IgD-negative memory B cell (primary cell): Measurements from ENCODE around the gene TRPM3. TPM values are rescaled to one million over a fixed set of nuclear protein-coding genes. Genes with fewer than 3 reads are reported as not detected.

ENCODE experiments used
- H3K27ac Mint-ChIP-seq, 3 donors: one replicate each; pipeline ENCODE4 v1.8.0; 2020 to 2022; ENCODE audit warnings: mild to moderate bottlenecking in 3 of 3, mixed read lengths in 3 of 3, moderate library complexity in 1 of 3
- H3K27me3 Mint-ChIP-seq: one replicate; pipeline ENCODE4 v1.8.0; 2021; ENCODE audit warnings: mixed read lengths
- H3K36me3 Mint-ChIP-seq: one replicate; pipeline ENCODE4 v1.8.0; 2020; ENCODE audit warnings: mild to moderate bottlenecking, mixed read lengths
- H3K4me1 Mint-ChIP-seq, 3 donors: one replicate each; pipeline ENCODE4 v1.8.0; 2020 to 2022; ENCODE audit warnings: mixed read lengths in 3 of 3, mild to moderate bottlenecking in 1 of 3
- H3K4me3 Mint-ChIP-seq, 4 donors: one replicate each; pipeline ENCODE4 v1.8.0; 2020 to 2022; ENCODE audit warnings: mild to moderate bottlenecking in 4 of 4, mixed read lengths in 4 of 4, moderate library complexity in 3 of 4
- H3K9me3 Mint-ChIP-seq, 3 donors: one replicate each; pipeline ENCODE4 v1.8.0; 2020 to 2021; ENCODE audit warnings: mixed read lengths in 3 of 3, mild to moderate bottlenecking in 1 of 3
- polyA plus RNA-seq: library from polyadenylated mRNA; unstranded; fragments of 300-500 nt; fragmentation: Illumina TruSeq; gene quantifications from one replicate; pipeline ENCODE4 v1.2.3, GENCODE V29; 2021

TRPM3 gene
- polyA plus RNA-seq, 1 donor from 2014 or later, result not detected

DNA sequence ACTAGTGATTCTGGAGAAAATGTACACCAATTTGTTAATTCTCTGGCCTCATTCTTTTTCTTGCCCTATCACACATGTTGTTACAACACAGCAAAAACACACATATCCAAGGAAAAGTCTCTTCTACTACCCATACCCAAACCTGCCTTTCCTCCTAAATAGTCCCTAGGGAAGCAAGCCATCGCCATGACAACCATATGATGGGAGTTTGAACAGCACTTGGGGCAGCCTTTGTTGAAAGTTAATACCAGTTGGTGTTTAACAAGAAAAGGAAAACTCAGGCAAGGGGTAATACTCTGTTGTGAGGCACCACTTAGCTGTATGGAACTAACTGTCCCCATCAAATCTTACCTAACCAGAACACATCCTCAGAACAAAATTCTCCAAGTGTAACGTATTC, 1.7 kb downstream of the TRPM3 start:
- Mint-ChIP-seq H3K4me3 (no peak overlapping the region), H3K9me3 (peaks cover 0 to 1% (median 0%) of the 10 kb centered on the region in 3 donors), H3K27me3 (peaks cover 11% of the 10 kb centered on the region), H3K36me3 (no peaks in the 10 kb centered on the region), H3K4me1 (no peaks in the 10 kb centered on the region), H3K27ac (no peak overlapping the region)

DNA sequence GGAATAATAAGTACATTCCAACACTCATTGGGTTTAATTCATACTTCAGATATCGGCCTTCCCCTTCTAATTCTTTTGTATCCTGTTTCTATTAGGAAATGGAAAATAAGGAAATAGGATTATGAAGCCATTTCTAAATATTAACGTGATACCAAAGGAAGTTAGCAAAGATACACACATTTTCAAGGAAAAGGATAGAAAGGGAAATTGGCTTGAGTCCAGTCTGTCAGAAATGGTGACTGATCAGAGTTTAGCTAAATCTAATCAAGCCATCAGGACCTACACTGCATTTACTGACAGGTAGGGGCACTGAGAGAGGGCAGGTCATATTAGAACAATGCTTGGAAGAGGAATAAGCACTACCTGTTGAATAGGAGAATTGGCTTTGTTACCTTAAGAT, 3.1 kb downstream of the TRPM3 start:
- H3K27ac Mint-ChIP-seq, result no peak overlapping the region
- peaks cover 0 to 1% (median 0%) of the 10 kb centered on the region in 3 donors for H3K9me3 Mint-ChIP-seq
- no peak overlapping the region for H3K4me3 Mint-ChIP-seq
- H3K36me3 Mint-ChIP-seq, result no peaks in the 10 kb centered on the region
- peaks cover 11% of the 10 kb centered on the region for H3K27me3 Mint-ChIP-seq
- no peaks in the 10 kb centered on the region for H3K4me1 Mint-ChIP-seq

DNA sequence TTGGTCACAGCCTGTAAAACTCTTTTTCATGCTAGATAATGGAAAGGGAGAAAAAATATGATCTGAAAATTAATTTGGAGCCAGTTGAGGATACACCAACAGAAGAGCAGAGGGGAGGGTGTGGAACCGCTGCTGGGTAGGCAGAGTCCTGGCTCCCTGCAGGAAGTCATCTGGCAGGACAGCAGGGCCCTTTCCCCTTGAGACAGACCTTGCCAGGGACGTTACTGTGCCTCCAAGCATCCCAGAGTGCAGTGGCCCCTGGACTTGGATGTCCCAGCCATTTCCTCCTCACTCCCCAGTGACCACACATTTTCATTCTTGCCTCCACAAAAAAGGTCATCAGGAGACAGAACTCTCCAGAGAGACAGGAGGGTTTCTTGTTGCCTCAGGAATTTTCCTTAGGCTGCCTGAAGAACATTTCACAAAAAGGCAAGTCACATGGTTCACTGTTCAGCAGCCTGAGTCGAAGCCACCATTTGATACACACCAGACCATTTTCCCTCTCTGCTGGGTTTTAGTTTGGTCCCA, 5.9 kb downstream of the TRPM3 start:
- Mint-ChIP-seq H3K27me3 (peaks cover 4% of the 10 kb centered on the region), H3K4me1 (no peaks in the 10 kb centered on the region), H3K9me3 (peaks cover 0 to 1% (median 0%) of the 10 kb centered on the region in 3 donors), H3K36me3 (no peaks in the 10 kb centered on the region), H3K4me3 (no peak overlapping the region), H3K27ac (no peak overlapping the region)

DNA sequence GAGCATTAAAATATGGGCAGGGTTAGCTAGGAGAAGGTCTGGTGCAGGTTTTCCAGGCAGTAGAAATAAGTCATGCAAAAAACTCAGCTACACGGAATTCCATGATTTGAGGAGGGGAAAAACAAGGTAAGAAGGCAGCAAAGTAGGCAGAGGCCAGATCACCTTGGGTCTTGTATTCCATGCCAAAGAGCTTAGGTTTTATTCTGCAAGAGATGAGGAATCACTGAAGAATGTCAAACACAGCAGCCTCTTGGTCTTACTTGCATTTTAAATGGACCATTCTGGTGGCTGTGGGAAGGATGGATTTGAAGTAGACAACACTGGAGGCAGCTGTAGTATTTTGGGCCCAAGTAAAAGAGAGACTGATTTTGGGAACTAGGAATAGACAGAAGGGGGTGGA, 8.6 kb downstream of the TRPM3 start:
- H3K4me3 Mint-ChIP-seq, result no peak overlapping the region
- no peaks in the 10 kb centered on the region for H3K36me3 Mint-ChIP-seq
- no peaks in the 10 kb centered on the region for H3K27me3 Mint-ChIP-seq
- peaks cover 0 to 2% (median 0%) of the 10 kb centered on the region in 3 donors for H3K9me3 Mint-ChIP-seq
- H3K4me1 Mint-ChIP-seq, result no peaks in the 10 kb centered on the region
- no peak overlapping the region for H3K27ac Mint-ChIP-seq

DNA sequence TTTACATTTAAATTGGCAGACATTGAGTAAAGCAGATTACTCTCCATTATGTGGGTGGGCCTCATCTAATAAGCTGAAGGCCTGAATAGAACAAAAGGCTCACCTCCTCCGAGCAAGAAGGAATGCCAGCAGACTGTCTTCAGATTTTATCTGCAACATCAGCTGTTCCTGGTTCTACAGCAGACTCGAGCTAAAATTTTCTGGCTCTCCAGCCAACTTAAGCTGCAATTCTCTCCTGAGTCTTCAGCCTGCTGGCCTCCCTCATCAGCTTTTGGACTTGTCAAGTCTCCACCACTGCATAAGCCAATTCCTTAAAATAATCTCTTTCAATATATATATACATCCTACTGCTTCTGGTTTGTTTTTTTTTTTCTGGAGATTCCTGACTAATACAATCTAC, 12.5 kb downstream of the TRPM3 start:
- Mint-ChIP-seq H3K27me3 (no peaks in the 10 kb centered on the region), H3K27ac (no peak overlapping the region), H3K36me3 (no peaks in the 10 kb centered on the region), H3K9me3 (peaks cover 0 to 3% (median 2%) of the 10 kb centered on the region in 3 donors), H3K4me3 (no peak overlapping the region), H3K4me1 (no peaks in the 10 kb centered on the region)

DNA sequence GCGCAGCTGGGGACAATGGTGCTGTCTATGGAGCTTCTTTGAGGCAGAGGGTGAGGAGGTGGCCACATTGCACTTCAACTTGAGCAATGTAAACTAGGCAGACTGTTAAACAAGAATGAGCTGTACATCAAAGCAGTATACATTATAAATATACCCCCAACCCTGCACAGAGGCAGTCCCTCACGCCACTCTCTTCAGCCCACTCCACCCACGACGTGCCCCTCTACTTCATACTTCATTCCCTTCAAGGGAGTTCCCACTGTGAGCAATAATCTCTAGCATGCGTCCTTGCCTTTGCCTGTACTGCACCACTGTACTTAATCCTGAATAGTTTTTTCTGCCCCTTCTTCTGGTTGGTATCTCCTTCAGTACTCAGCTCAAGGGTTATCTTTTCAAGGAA, 14.4 kb downstream of the TRPM3 start:
- Mint-ChIP-seq H3K27ac (no peak overlapping the region), H3K36me3 (no peaks in the 10 kb centered on the region), H3K4me1 (no peaks in the 10 kb centered on the region), H3K4me3 (no peak overlapping the region), H3K27me3 (no peaks in the 10 kb centered on the region), H3K9me3 (peaks cover 0 to 3% (median 2%) of the 10 kb centered on the region in 3 donors)

DNA sequence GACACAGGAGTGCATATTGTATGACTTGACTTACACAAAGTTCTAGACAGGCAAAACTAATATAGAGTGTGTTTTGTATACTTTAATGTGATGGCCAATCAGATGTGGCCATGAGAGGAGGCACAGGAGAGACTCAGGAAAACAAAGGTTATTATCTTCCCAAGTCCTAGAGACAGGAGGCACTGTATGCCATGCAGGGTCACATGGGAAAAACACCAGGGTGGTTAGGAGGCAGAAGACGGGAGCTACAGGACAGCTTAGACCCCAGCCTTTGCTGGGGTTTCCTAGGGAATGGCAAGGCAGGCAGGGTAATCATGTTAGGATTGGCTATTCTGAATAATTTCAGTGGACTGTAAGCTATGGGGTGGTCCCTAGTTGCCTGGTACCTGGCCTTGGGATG, 16.2 kb downstream of the TRPM3 start:
- Mint-ChIP-seq H3K4me1 (no peaks in the 10 kb centered on the region), H3K27ac (no peak overlapping the region), H3K36me3 (no peaks in the 10 kb centered on the region), H3K27me3 (no peaks in the 10 kb centered on the region), H3K9me3 (peaks cover 0 to 3% (median 2%) of the 10 kb centered on the region in 3 donors), H3K4me3 (no peak overlapping the region)

DNA sequence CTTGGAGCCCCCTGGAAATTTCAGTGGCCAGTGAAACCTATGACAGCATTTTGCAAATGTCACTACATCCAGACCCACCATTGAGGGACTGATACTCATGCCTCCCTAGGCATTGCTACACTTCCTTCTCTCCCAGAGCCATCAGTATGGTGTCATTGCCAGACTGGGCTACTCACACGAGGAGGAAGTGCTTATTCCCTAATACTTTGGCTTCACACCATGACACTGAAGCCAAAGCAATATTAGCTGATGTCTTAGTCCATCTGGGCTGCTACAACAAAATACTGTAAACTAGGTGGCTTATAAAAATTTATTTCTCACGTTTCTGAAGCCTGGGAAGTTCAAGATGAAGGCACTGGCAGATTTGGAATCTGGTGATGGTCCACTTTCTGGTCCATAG, 22.6 kb downstream of the TRPM3 start:
- Mint-ChIP-seq H3K4me1 (no peaks in the 10 kb centered on the region), H3K27me3 (no peaks in the 10 kb centered on the region), H3K4me3 (no peak overlapping the region), H3K36me3 (no peaks in the 10 kb centered on the region), H3K27ac (no peak overlapping the region), H3K9me3 (peaks cover 0 to 7% (median 0%) of the 10 kb centered on the region in 3 donors)

DNA sequence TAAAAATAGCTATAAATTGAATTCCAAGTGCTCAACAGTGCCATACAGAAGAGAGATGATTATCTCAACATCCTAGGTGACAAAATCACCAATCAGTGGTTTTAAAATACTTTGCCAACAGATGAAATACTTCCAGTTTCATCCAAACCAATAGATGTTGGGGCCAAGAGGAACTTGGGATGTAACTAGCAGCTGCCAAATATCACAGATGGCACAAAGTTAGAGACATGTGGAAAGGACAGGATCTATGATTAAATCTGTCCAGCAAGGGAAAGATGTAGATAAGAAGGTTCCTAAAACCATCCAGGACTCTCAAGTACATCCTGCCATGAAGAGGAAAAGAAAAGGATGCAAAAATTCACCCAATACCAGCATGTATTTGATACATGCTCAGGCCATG, 23.8 kb downstream of the TRPM3 start:
- H3K9me3 Mint-ChIP-seq, result peaks cover 0 to 7% (median 0%) of the 10 kb centered on the region in 3 donors
- no peak overlapping the region for H3K27ac Mint-ChIP-seq
- H3K4me3 Mint-ChIP-seq, result no peak overlapping the region
- no peaks in the 10 kb centered on the region for H3K27me3 Mint-ChIP-seq
- no peaks in the 10 kb centered on the region for H3K4me1 Mint-ChIP-seq
- no peaks in the 10 kb centered on the region for H3K36me3 Mint-ChIP-seq

DNA sequence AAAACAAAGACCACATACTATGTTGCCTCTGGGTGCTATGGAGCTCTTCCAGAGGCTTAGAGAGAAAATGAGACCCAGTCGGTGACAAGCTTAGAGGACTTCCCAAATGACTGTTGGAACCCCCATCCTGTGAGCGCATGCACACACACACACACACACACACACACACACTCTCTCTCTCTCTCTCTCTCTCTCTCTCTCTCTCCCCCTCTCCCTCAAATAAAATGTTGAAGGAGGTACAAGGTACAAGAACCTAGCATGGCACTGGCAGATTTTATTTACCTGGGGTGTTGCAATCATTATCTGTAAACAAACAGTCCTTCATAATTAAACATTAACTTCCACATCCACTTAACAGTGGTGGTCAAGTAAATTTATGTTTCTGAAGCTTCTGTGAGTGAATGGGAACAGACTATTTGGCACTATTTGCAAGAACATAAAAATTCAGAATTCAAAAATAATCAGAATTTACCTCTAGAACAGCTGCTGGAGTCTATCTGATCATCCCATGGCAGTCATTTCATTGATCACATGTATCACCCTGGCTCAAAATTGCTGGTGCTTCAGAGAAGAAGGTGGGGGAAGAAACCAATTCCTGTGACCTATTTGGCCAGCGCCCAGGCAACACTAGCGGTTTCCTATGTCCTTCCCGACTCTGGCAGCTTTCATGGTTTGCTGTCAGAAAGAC, 24.9 kb downstream of the TRPM3 start:
- Mint-ChIP-seq H3K9me3 (peaks cover 0 to 7% (median 0%) of the 10 kb centered on the region in 3 donors), H3K27me3 (no peaks in the 10 kb centered on the region), H3K27ac (no peak overlapping the region), H3K36me3 (no peaks in the 10 kb centered on the region), H3K4me3 (no peak overlapping the region), H3K4me1 (no peaks in the 10 kb centered on the region)

DNA sequence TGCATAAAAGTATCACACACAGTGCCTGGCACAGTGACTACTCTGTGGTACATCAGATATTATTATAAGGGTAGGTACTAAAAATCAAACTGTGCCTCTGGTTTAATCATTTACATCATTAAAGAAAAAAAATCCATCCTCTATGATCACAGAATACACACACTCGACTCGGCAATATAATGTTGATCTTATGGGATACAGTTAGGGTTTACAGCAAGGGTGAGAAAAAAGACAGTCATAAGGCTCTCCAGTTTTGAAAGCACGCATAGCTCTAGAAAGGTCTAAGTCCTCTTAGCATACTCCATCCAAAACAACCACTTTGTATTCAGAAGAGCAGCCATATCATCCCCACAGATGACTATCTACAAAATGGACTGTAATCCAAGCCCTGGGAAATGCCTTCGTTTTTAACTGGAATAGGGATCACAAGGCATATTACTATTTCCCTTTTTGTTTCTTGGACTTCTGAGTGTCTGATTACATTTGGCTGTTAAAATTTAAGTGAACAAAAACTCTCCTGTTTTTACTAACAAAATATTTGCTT, 26.6 kb downstream of the TRPM3 start:
- no peak overlapping the region for H3K27ac Mint-ChIP-seq
- no peak overlapping the region for H3K4me3 Mint-ChIP-seq
- no peaks in the 10 kb centered on the region for H3K27me3 Mint-ChIP-seq
- H3K4me1 Mint-ChIP-seq, result no peaks in the 10 kb centered on the region
- peaks cover 0 to 5% (median 0%) of the 10 kb centered on the region in 3 donors for H3K9me3 Mint-ChIP-seq
- H3K36me3 Mint-ChIP-seq, result no peaks in the 10 kb centered on the region

DNA sequence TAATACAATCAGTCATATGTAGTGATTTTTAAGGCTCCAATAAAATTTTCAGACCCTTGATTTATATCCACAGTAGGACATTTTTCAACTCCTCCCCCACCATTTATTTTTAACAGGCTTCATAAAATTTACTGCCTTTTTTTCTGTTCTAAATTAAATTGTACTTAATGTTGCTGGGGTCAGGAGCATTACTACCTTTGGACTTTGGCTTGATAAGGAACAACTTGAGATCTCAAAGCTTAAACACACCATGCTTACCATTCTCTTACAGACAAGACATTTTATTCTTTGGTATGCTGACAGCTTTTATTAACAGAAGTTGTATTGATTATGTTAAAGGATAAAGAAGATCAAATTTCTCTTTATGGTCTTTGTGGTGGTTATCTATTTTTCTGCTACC, 30.5 kb downstream of the TRPM3 start:
- Mint-ChIP-seq H3K27me3 (no peaks in the 10 kb centered on the region), H3K36me3 (no peaks in the 10 kb centered on the region), H3K4me3 (no peak overlapping the region), H3K27ac (no peak overlapping the region), H3K9me3 (peaks cover 0 to under 1% (median 0%) of the 10 kb centered on the region in 3 donors), H3K4me1 (no peaks in the 10 kb centered on the region)

DNA sequence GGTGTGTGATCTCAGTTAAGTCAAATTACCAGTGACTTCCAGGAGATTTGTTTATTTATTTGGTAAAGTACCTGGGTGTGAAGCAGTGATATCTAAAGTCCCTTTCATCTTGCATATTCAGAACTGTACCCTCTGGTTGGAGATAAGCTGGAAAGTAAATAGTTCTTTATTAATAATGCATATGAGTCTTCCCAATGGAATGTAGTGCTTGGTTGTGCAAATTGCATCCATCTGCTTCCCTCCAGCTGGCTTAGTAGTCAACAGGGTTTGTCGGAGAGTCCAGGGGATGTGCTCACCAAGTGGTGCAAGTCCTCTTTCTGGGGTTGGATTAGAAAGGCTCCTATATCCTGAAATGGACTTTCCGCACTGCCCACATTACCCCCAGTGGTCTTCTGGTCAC, 42.0 kb downstream of the TRPM3 start:
- H3K4me3 Mint-ChIP-seq, result no peak overlapping the region
- peaks cover 0 to 6% (median 2%) of the 10 kb centered on the region in 3 donors for H3K9me3 Mint-ChIP-seq
- H3K4me1 Mint-ChIP-seq, result no peaks in the 10 kb centered on the region
- no peak overlapping the region for H3K27ac Mint-ChIP-seq
- no peaks in the 10 kb centered on the region for H3K36me3 Mint-ChIP-seq
- no peaks in the 10 kb centered on the region for H3K27me3 Mint-ChIP-seq

DNA sequence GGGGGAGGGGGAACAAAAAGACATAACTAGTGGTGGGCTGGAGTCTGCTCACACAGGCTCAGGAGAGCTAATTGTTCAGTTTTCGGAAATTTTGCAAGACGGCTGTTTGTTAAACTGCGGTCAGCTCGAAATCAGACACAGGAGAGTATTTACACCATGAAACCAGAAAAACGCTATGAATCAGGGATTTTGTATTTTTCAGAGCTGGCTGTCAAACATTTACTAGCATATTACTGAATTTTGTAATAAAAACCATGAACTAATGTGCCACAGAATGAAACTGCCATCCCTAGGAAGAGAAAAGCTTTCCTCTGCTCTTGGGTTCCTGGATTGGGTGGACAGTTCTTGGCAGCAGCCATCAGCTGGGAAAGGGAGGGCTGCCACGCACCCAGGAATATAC, 45.3 kb downstream of the TRPM3 start:
- Mint-ChIP-seq H3K4me1 (no peaks in the 10 kb centered on the region), H3K36me3 (no peaks in the 10 kb centered on the region), H3K27ac (no peak overlapping the region), H3K4me3 (no peak overlapping the region), H3K9me3 (peaks cover 0 to 9% (median 2%) of the 10 kb centered on the region in 3 donors), H3K27me3 (no peaks in the 10 kb centered on the region)

DNA sequence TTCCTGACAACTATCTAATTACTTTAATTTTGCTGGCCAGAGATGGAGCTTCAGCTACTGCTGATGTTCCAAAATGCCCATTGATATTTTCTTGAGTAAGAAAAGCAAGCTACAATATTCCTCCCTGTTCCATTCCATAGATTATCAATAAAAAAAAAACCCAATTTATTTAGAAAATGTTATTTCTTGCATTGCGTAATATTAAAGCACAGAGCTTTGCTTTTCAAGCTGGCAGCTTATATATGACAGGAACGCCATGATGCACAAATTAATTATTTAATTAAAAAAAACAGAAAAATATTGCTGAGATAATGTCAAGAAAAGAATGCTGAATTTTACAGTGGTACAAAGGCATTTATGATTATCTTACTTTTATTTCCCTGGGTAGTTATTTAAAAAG, 47.9 kb downstream of the TRPM3 start:
- Mint-ChIP-seq H3K27me3 (no peaks in the 10 kb centered on the region), H3K27ac (no peak overlapping the region), H3K36me3 (no peaks in the 10 kb centered on the region), H3K9me3 (peaks cover 0 to 9% (median 2%) of the 10 kb centered on the region in 3 donors), H3K4me1 (no peaks in the 10 kb centered on the region), H3K4me3 (no peak overlapping the region)

DNA sequence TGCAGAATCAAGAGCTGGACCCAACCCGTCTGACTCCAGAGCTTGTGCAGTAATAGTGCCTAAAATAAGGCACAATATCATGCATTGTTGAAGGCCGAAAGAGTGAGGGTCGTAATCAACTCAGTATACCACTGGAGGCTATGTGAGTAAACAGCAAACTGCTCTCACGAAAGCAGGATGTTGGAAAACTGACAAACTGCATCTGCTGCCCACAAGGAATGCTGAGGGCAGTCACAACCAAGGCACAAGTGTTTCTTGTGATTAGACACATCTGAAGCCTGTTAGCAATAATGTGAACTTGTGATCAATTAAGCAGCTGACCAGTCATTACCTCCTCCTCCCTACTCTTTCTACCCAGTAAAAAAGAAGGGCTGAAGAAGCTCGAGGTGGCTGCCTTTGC, 48.8 kb downstream of the TRPM3 start:
- Mint-ChIP-seq H3K36me3 (no peaks in the 10 kb centered on the region), H3K27ac (no peak overlapping the region), H3K27me3 (no peaks in the 10 kb centered on the region), H3K4me3 (no peak overlapping the region), H3K4me1 (no peaks in the 10 kb centered on the region), H3K9me3 (peaks cover 0 to 9% (median 2%) of the 10 kb centered on the region in 3 donors)
